ENCODE data around the gene DIS3L2. TPM values are rescaled to one million over a fixed set of nuclear protein-coding genes. Genes with fewer than 3 reads are reported as not detected.
"Not testable (repeated sequence)": the region's sequence is repeated elsewhere in the genome, so short reads cannot be mapped to it uniquely, and the experiment has no call there.

Gene DIS3L2
- total RNA-seq, 4 donors from 2014 or later, result 12.8 to 27.3 (median 16.8) TPM

DNA sequence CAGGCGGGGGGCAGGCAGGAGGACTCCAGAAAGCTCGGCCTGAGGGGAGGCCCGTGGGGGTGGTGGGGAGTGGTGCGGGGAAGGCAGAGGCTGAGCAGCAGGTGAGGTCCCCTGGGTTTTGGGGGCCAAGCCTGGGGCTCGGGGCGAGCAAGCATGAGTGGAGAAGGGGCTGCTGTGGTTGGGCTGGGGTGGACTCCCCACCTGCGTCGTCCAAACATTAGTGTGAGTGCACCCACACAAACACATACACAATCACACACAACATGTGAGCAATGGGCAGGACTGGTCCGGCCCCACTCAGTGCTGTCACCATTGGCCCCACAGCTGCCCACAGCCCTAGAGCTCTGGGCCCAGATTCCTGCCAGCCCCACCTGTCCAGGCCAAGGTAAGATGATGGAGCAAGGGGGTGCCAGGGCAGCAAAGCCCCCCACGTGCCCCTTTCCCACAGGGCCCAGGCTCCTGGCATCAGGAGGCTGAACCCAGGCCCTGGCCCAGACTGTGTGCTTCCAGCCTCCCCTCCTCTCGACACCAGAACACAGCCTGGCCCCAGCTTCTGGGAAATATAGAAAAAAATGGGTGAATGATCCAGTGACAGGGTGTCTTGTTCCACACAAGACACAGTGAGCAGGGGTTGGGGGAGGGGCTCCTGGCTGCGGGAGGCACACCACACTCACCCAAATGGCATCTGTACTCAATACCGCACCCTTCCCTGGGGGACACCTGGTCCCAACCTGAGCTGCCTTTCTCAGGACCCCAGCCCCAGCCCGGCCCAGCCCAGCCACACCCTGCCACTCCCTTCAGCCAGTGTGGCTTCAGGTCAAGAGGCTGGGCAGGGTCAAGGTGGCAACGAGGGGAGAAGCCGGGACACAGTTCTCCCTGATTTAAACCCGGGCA, 416.6 kb downstream of the DIS3L2 start:
- Histone ChIP-seq H3K9me3 (no peaks in the 10 kb centered on the region), H3K27ac (no peak overlapping the region), H3K4me1 (no peaks in the 10 kb centered on the region), H3K27me3 (peaks cover 10 to 19% (median 14%) of the 10 kb centered on the region in 3 donors), H3K4me3 (no peak overlapping the region), H3K36me3 (no peaks in the 10 kb centered on the region)
- DNase-seq, result no peak
- TF ChIP-seq, protein P1, sequence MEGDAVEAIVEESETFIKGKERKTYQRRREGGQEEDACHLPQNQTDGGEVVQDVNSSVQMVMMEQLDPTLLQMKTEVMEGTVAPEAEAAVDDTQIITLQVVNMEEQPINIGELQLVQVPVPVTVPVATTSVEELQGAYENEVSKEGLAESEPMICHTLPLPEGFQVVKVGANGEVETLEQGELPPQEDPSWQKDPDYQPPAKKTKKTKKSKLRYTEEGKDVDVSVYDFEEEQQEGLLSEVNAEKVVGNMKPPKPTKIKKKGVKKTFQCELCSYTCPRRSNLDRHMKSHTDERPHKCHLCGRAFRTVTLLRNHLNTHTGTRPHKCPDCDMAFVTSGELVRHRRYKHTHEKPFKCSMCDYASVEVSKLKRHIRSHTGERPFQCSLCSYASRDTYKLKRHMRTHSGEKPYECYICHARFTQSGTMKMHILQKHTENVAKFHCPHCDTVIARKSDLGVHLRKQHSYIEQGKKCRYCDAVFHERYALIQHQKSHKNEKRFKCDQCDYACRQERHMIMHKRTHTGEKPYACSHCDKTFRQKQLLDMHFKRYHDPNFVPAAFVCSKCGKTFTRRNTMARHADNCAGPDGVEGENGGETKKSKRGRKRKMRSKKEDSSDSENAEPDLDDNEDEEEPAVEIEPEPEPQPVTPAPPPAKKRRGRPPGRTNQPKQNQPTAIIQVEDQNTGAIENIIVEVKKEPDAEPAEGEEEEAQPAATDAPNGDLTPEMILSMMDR (IDR thresholded peaks at IDR 0.05 in 4 of 5, conservative IDR thresholded peaks at IDR 0.05 in 1 of 5), result no peak
- no peak for TF ChIP-seq POLR2A (IDR thresholded peaks at IDR 0.05)
- in situ Hi-C loops (cut with MboI; ENCODE audit: low sequenced_read_pairs in 4 of 4), result no loop called here
- intact Hi-C loops (cut with DNase I; ENCODE audit: low total_unique reads), result no loop called here
- no peak for ATAC-seq

DNA sequence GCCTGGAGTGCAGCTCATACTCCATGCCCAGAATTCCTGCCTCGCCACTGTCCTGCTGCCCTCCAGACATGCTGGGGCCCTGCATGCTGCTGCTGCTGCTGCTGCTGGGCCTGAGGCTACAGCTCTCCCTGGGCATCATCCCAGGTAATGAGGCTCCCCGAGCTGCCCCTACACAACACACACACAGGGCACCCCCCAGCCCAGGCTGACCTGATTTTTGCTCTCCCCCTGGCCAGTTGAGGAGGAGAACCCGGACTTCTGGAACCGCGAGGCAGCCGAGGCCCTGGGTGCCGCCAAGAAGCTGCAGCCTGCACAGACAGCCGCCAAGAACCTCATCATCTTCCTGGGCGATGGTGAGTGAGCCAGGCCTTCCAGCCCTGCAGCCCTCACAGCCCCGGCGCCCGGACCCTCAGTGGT, 417.2 kb downstream of the DIS3L2 start, which contains the start of gene ALPP:
Gene ALPP, plus strand, starts transcription at position 17 of the 417 bp plus-strand sequence. Its CDS starts 52 bp downstream, at position 69.
- H3K36me3 ChIP-seq; H3K9me3 ChIP-seq; H3K27ac ChIP-seq; H3K4me1 ChIP-seq; ATAC-seq; DNase-seq; in situ Hi-C loops (cut with MboI; ENCODE audit: low sequenced_read_pairs in 4 of 4); intact Hi-C loops (cut with DNase I; ENCODE audit: low total_unique reads); H3K4me3 ChIP-seq: not testable (repeated sequence)
- peaks cover 10 to 23% (median 20%) of the 10 kb centered on the region in 3 donors for H3K27me3 ChIP-seq

DNA sequence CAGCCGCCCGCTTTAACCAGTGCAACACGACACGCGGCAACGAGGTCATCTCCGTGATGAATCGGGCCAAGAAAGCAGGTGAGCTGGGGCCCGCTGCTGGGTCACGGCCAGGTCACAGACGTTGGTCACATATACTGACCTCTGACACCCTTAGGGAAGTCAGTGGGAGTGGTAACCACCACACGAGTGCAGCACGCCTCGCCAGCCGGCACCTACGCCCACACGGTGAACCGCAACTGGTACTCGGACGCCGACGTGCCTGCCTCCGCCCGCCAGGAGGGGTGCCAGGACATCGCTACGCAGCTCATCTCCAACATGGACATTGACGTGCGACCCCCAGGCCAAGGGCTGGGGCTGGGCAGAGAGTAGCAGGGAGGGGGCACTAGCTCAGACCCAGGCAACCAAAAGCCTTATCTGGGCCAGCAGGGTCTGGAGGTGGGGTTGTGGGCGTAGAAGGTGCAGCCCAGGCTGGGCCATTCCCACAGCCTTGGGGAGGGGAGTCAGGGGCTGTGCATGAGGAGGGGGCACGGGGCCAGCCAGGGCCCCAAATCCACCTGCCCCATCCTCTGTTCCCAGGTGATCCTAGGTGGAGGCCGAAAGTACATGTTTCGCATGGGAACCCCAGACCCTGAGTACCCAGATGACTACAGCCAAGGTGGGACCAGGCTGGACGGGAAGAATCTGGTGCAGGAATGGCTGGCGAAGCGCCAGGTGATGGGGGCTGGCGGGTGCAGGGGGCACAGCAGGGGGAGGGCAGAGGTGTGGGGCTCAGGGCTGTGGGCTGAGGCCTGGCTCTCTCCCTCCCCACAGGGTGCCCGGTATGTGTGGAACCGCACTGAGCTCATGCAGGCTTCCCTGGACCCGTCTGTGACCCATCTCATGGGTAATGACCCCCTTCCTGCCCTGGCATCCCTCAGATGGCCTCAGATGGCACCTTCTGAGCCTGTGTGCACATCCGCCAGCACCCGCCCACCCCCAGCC, 418.4 kb downstream of the DIS3L2 start:
- H3K27me3 ChIP-seq, result peaks cover 20 to 32% (median 30%) of the 10 kb centered on the region in 3 donors
- H3K27ac ChIP-seq; H3K4me1 ChIP-seq; in situ Hi-C loops (cut with MboI; ENCODE audit: low sequenced_read_pairs in 4 of 4); ATAC-seq; H3K4me3 ChIP-seq; H3K9me3 ChIP-seq; H3K36me3 ChIP-seq; DNase-seq; intact Hi-C loops (cut with DNase I; ENCODE audit: low total_unique reads): not testable (repeated sequence)

DNA sequence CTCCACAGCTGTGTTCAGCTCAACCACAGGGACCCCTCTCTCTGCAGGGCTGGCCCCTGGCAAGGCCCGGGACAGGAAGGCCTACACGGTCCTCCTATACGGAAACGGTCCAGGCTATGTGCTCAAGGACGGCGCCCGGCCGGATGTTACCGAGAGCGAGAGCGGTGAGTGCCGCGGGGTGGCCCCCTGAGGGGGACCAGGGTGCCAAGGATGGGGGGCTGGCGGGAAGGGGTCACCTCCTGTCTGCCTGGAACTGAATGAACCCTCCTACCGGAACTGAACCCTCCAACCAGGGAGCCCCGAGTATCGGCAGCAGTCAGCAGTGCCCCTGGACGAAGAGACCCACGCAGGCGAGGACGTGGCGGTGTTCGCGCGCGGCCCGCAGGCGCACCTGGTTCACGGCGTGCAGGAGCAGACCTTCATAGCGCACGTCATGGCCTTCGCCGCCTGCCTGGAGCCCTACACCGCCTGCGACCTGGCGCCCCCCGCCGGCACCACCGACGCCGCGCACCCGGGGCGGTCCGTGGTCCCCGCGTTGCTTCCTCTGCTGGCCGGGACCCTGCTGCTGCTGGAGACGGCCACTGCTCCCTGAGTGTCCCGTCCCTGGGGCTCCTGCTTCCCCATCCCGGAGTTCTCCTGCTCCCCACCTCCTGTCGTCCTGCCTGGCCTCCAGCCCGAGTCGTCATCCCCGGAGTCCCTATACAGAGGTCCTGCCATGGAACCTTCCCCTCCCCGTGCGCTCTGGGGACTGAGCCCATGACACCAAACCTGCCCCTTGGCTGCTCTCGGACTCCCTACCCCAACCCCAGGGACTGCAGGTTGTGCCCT, 419.9 kb downstream of the DIS3L2 start:
- DNase-seq; H3K27ac ChIP-seq; H3K4me1 ChIP-seq; H3K4me3 ChIP-seq; H3K36me3 ChIP-seq; ATAC-seq; in situ Hi-C loops (cut with MboI; ENCODE audit: low sequenced_read_pairs in 4 of 4); H3K9me3 ChIP-seq; intact Hi-C loops (cut with DNase I; ENCODE audit: low total_unique reads): not testable (repeated sequence)
- peaks cover 33 to 43% (median 43%) of the 10 kb centered on the region in 3 donors for H3K27me3 ChIP-seq

DNA sequence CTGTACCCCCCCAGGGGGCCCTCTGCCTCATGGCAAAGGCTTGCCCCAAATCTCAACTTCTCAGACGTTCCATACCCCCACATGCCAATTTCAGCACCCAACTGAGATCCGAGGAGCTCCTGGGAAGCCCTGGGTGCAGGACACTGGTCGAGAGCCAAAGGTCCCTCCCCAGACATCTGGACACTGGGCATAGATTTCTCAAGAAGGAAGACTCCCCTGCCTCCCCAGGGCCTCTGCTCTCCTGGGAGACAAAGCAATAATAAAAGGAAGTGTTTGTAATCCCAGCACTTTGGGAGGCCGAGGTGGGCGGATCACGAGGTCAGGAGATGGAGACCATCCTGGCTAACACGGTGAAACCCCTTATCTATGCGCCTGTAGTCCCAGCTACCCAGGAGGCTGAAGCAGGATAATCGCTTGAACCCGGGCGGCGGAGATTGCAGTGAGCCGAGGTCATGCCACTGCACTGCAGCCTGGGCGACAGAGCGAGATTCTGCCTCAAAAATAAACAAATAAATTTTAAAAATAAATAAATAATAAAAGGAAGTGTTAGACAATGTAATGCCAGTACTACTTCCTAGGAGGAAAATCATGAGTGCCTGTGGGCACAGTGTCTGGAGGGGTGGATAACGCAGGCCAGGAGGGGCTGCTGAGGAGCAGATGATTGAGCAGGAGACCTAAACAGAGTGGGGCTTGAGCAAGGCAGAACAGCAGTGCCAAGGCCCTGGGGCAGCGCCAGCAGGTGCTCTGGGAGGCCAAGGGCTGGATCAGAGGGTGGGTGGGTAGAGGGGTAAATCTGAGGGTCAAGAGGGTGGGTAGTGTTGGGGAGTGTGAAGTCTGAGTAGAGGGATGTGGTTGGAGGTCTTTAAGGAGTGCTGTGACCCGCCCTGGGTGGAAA, 421.1 kb downstream of the DIS3L2 start:
- Histone ChIP-seq H3K27me3 (peaks cover 45 to 55% (median 55%) of the 10 kb centered on the region in 3 donors), H3K27ac (no peak overlapping the region), H3K9me3 (no peaks in the 10 kb centered on the region), H3K4me3 (no peak overlapping the region), H3K36me3 (no peaks in the 10 kb centered on the region), H3K4me1 (peaks cover 0 to 3% of the 10 kb centered on the region in 2 donors)
- DNase-seq (no peak), ATAC-seq (no peak)
- intact Hi-C loops (cut with DNase I; ENCODE audit: low total_unique reads), result no loop called here
- TF ChIP-seq POLR2A (IDR thresholded peaks at IDR 0.05), result no peak
- TF ChIP-seq, protein P1 (IDR thresholded peaks at IDR 0.05 in 4 of 5, conservative IDR thresholded peaks at IDR 0.05 in 1 of 5), result no peak
- in situ Hi-C loops (cut with MboI; ENCODE audit: low sequenced_read_pairs in 4 of 4), result no loop called here

All from gastrocnemius medialis (tissue), 4 donors.